Activated T-cell treated with anti-CD3 and anti-CD28 coated beads, Interleukin-2, amount 50 U/mL, for 24 hours (primary cell): ENCODE measurements around the gene DHRS1.
"Not testable (repeated sequence)": the region's sequence is repeated elsewhere in the genome, so short reads cannot be mapped to it uniquely, and the experiment has no call there.

ENCODE experiments used
- DNase-seq: peaks from one replicate; pipeline ENCODE4 v3.0.0-alpha.2; 2020
- H3K27ac Mint-ChIP-seq: 2 replicates; pipeline ENCODE4 v1.8.0; 2020; ENCODE audit warnings: mild to moderate bottlenecking, mixed read lengths
- H3K27me3 Mint-ChIP-seq: 2 replicates; pipeline ENCODE4 v1.8.0; 2020; ENCODE audit warnings: mixed read lengths
- H3K36me3 Mint-ChIP-seq: 2 replicates; pipeline ENCODE4 v1.8.0; 2020; ENCODE audit warnings: low read depth, mixed read lengths
- H3K4me1 Mint-ChIP-seq: 2 replicates; pipeline ENCODE4 v1.8.0; 2020; ENCODE audit warnings: low read depth, mixed read lengths
- H3K4me3 Mint-ChIP-seq: 2 replicates; pipeline ENCODE4 v1.8.0; 2020; ENCODE audit warnings: mild to moderate bottlenecking, moderate library complexity, mixed read lengths
- H3K9me3 Mint-ChIP-seq: 2 replicates; pipeline ENCODE4 v1.8.0; 2020; ENCODE audit warnings: mixed read lengths

DHRS1 gene

GRCh38 chr14:24251880-24252288 is 47.7 kb downstream of the DHRS1 start:
- DNase-seq = no peak
- no peaks in the 10 kb centered on the region for H3K27me3 Mint-ChIP-seq
- peaks cover 29% of the 10 kb centered on the region for H3K4me1 Mint-ChIP-seq
- peaks cover 38% of the 10 kb centered on the region for H3K36me3 Mint-ChIP-seq
- no peak overlapping the region for H3K27ac Mint-ChIP-seq
- H3K9me3 Mint-ChIP-seq = no peaks in the 10 kb centered on the region
- H3K4me3 Mint-ChIP-seq = no peak overlapping the region

DNA sequence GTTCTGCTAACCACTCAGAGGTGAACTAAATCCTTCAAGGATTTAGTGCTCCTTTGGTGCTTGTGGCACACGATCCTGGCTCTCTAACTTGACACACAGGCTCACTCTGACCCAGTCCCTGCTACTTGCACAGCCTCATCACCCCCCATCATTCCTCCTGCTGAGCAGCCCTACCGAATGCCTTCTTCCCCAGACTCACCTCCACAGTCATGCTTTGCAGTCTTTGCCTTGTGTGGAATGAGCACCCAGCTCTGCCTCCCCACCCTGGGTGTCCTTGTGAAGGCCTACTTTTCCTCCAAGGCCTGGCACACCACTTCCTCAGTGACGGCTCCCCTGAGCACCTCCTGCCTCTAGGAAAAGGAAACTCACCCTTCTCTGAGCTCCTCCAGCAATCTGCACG is 49.2 kb downstream of the DHRS1 start:
- no peak for DNase-seq
- Mint-ChIP-seq H3K9me3 (no peaks in the 10 kb centered on the region), H3K36me3 (peaks cover 28% of the 10 kb centered on the region), H3K4me1 (peaks cover 32% of the 10 kb centered on the region), H3K27me3 (no peaks in the 10 kb centered on the region), H3K27ac (peak overlapping the region; percentile 1), H3K4me3 (no peak overlapping the region)

DNA sequence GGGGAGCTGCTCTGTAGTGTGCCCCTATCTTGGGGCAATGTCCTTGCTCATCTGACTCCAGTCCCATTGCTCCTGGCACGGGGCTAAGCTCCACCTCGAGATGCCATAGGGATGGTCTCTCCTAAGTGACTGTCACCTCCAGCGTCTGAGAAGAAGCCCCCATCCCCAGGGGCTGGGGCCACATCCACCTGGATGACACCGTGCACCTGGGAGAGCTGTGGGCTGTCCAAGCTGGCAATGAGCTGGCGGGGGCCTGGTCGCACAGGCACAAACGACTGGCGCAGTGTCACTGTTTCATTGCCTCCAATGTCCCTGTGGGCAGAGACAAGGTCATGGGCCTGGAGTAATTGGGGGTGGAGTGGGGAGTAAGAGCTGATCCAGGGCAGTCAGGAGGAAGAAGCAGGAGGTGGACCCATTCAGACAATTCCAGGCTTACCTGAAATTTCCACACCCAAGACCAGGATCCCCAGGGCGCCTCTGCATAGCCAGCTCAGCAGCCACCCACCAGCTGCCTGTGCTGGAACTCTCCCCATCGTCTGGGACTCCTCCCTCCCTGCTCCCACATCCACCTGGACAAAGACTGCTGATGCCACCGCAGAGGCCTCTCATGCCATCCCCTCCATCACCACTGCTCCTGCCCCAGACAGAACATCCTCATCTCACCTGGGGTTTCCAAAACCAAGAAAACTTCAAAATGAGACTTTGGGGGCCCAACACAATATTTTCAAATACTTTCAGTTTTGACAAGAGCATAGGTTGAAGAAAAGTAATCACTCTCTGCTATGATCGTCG is 50.2 kb downstream of the DHRS1 start:
- Mint-ChIP-seq H3K9me3 (no peaks in the 10 kb centered on the region), H3K36me3 (peaks cover 19% of the 10 kb centered on the region), H3K4me3 (no peak overlapping the region), H3K27ac (no peak overlapping the region), H3K4me1 (peaks cover 36% of the 10 kb centered on the region), H3K27me3 (no peaks in the 10 kb centered on the region)
- DNase-seq = no peak

DNA sequence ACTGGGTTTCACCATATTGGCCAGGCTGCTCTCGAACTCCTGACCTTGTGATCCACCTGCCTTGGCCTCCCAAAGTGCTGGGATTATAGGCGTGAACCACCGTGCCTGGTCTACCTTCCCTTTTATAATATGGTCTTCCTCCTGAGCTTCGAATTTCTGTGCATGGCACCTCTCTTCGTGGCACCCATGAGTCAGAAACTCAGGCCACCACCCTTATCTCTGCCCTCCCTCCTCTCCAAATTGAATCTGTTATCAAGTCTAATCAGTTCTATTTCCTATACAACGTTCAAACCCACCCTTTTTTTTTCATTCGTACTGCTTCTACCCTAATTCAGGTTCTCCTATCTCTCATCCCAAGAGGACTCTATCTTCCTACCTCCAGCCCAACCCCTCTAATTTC is 52.2 kb downstream of the DHRS1 start:
- H3K27me3 Mint-ChIP-seq = no peaks in the 10 kb centered on the region
- peak overlapping the region; percentile 24 for H3K4me3 Mint-ChIP-seq

GRCh38 chr14:24246765-24247212 is 52.8 kb downstream of the DHRS1 start:
- H3K27me3 Mint-ChIP-seq = no peaks in the 10 kb centered on the region
- H3K4me1 Mint-ChIP-seq = peaks cover 51% of the 10 kb centered on the region
- peaks cover 11% of the 10 kb centered on the region for H3K36me3 Mint-ChIP-seq
- H3K9me3 Mint-ChIP-seq = no peaks in the 10 kb centered on the region
- peak; percentile 50 for DNase-seq
- H3K27ac Mint-ChIP-seq = peak overlapping the region; percentile 92
- peak overlapping the region; percentile 56 for H3K4me3 Mint-ChIP-seq

More for the DNA sequence above, 52.2 kb downstream of the DHRS1 start:
- H3K27ac Mint-ChIP-seq = peak overlapping the region; percentile 81
- H3K36me3 Mint-ChIP-seq = peaks cover 5% of the 10 kb centered on the region
- peaks cover 49% of the 10 kb centered on the region for H3K4me1 Mint-ChIP-seq
- DNase-seq = no peak
- H3K9me3 Mint-ChIP-seq = no peaks in the 10 kb centered on the region

GRCh38 chr14:24245350-24245749 is 54.2 kb downstream of the DHRS1 start:
- H3K27ac Mint-ChIP-seq = peak overlapping the region; percentile 39
- peak; percentile 26 for DNase-seq
- not testable (repeated sequence) for H3K4me3 Mint-ChIP-seq, H3K9me3 Mint-ChIP-seq, H3K27me3 Mint-ChIP-seq
- peaks cover 24% of the 10 kb centered on the region for H3K36me3 Mint-ChIP-seq
- H3K4me1 Mint-ChIP-seq = peaks cover 58% of the 10 kb centered on the region

GRCh38 chr14:24243336-24243836 is 56.2 kb downstream of the DHRS1 start:
- DNase-seq = peak; percentile 39
- Mint-ChIP-seq H3K4me3 (peak overlapping the region; percentile 96), H3K27ac (peak overlapping the region; percentile 100), H3K4me1 (peaks cover 66% of the 10 kb centered on the region), H3K36me3 (peaks cover 40% of the 10 kb centered on the region), H3K9me3 (no peaks in the 10 kb centered on the region), H3K27me3 (no peaks in the 10 kb centered on the region)

GRCh38 chr14:24241829-24242443 is 57.6 kb downstream of the DHRS1 start:
- peaks cover 55% of the 10 kb centered on the region for H3K36me3 Mint-ChIP-seq
- peaks cover 67% of the 10 kb centered on the region for H3K4me1 Mint-ChIP-seq
- H3K27ac Mint-ChIP-seq = peak overlapping the region; percentile 100
- DNase-seq = peak; percentile 96
- H3K4me3 Mint-ChIP-seq = peak overlapping the region; percentile 96
- no peaks in the 10 kb centered on the region for H3K9me3 Mint-ChIP-seq
- no peaks in the 10 kb centered on the region for H3K27me3 Mint-ChIP-seq
